ENCODE measurements around the gene WDR81. TPM values are rescaled to one million over a fixed set of nuclear protein-coding genes. Genes with fewer than 3 reads are reported as not detected.

Gene WDR81
- total and polyA plus RNA-seq, 5 donors from 2014 or later = 10.6 to 48.4 (median 11.2) TPM

DNA sequence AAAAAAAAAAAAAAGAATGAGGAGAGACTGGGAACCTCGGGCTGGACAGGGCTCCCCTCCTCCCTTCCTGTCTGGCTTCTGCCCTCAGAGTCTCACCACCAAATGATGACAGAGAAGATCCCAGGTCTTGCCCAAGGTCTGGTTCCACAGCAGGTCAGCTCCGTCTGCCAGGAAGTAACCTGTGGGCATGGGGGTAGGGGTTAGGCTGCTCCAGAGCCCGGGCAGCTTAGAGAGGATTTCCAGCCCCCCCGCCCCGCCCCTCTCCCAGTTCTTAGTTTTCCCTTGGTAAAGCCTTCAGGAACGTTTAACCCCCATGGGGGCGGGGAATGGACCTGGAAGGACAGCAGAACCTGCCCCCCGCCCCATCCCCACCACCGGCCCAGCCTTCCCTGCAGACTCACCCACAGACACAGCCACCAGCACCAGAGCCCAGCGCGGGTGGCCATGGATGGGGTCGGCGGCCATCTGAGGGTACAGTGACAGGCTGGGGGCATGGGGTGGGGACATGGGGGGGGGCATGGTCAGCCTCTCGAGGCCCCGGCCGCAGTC is 15.0 kb upstream of the WDR81 start:
- no peak overlapping the region for H3K4me3 ChIP-seq (ENCODE audit: low read depth, low read length)

GRCh38 chr17:1709971-1710806 is 14.3 kb upstream of the WDR81 start, which contains the start of gene TLCD2:
Gene TLCD2, minus strand, starts transcription at chr17:1710377. Its CDS starts 135 bp downstream, at chr17:1710242.
- Histone ChIP-seq H3K4me3 (ENCODE audit: low read depth, low read length) (no peak within 1 kb of the TSS), H3K27me3 (ENCODE audit: control insufficient read depth, insufficient read depth, low read length) (no peaks in the 10 kb centered on the region)

More for the DNA sequence above, 15.0 kb upstream of the WDR81 start:
- Histone ChIP-seq H3K27ac (ENCODE audit: insufficient read depth, low read length, poor library complexity, severe bottlenecking) (no peak overlapping the region), H3K4me1 (ENCODE audit: control insufficient read depth, insufficient read depth, low read length, poor library complexity, severe bottlenecking) (peaks cover 20% of the 10 kb centered on the region), H3K27me3 (ENCODE audit: control insufficient read depth, insufficient read depth, low read length) (no peaks in the 10 kb centered on the region), H3K9me3 (ENCODE audit: control insufficient read depth in 2 of 2, low read length in 2 of 2) (no peaks in the 10 kb centered on the region), H3K36me3 (ENCODE audit: control insufficient read depth, insufficient read depth, low read length) (no peaks in the 10 kb centered on the region)
- H3K4me3 Mint-ChIP-seq = no peak overlapping the region
- no peak overlapping the region for H3K27ac Mint-ChIP-seq
- peaks cover 0 to 2% (median 0%) of the 10 kb centered on the region in 7 donors for H3K9me3 Mint-ChIP-seq
- ATAC-seq (ENCODE audit: low read depth in 2 of 2) (peak in 1 of 2 donors; percentile 17), DNase-seq (no peak)
- peaks cover 0 to 30% (median 5%) of the 10 kb centered on the region in 4 donors for H3K4me1 Mint-ChIP-seq
- no peaks in the 10 kb centered on the region for H3K36me3 Mint-ChIP-seq
- peaks cover 52% of the 10 kb centered on the region for H3K27me3 Mint-ChIP-seq

DNA sequence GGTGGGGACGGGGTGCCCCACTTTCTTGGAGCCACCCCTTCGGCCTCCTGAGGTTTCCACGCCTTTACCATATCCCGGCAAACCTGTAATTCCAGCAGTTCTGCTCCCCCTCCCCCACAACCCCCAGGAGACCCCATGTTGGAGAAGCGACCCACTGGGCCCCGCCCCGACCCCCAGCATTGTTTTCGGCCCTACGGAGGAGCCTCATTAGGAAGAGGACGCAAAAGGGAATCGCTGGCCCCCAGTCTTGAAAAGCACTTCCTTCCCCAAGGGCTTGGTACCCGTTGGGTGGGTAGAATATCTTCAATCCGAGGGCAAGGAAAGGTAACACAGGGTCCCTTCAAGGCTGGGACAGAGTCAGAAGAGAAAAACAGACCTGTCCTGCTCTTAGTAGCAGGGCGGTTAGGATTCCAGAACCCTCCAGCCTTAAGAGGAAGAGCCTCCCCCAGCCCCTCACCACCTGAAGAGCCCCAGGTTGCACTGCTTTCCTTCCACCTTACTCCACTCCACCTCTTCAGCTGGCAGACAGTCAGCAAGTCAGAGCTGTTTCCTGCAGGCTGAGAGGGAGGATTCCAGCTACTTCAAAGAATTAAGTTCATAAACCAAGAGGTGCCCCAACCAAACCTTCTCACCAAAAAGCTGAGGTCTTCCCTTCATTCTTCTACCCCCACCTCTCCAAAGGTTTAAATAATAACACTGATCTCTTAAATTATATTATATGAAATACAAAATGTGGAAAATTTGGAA is 13.5 kb upstream of the WDR81 start:
- Mint-ChIP-seq H3K4me1 (peaks cover 0 to 34% (median 3%) of the 10 kb centered on the region in 4 donors), H3K27me3 (peaks cover 39% of the 10 kb centered on the region), H3K27ac (peak overlapping the region; percentile 25 to 47 (median 38)), H3K36me3 (no peaks in the 10 kb centered on the region), H3K4me3 (peak overlapping the region; percentile 64 to 83 (median 72)), H3K9me3 (no peaks in the 10 kb centered on the region)
- no peaks in the 10 kb centered on the region for H3K27me3 ChIP-seq (ENCODE audit: control insufficient read depth, insufficient read depth, low read length)
- H3K9me3 ChIP-seq (ENCODE audit: control insufficient read depth in 2 of 2, low read length in 2 of 2) = no peaks in the 10 kb centered on the region
- ATAC-seq (ENCODE audit: low read depth in 2 of 2) = no peak
- no peak overlapping the region for H3K27ac ChIP-seq (ENCODE audit: insufficient read depth, low read length, poor library complexity, severe bottlenecking)
- H3K36me3 ChIP-seq (ENCODE audit: control insufficient read depth, insufficient read depth, low read length) = no peaks in the 10 kb centered on the region
- H3K4me1 ChIP-seq (ENCODE audit: control insufficient read depth, insufficient read depth, low read length, poor library complexity, severe bottlenecking) = peaks cover 35% of the 10 kb centered on the region
- H3K4me3 ChIP-seq (ENCODE audit: low read depth, low read length) = no peak overlapping the region
- DNase-seq = no peak

More at GRCh38 chr17:1709971-1710806, 14.3 kb upstream of the WDR81 start, which contains the start of gene TLCD2:
- DNase-seq (no peak), ATAC-seq (ENCODE audit: low read depth in 2 of 2) (peak; percentile 9 to 16)
- peaks cover 27% of the 10 kb centered on the region for H3K4me1 ChIP-seq (ENCODE audit: control insufficient read depth, insufficient read depth, low read length, poor library complexity, severe bottlenecking)
- no peaks in the 10 kb centered on the region for H3K36me3 ChIP-seq (ENCODE audit: control insufficient read depth, insufficient read depth, low read length)
- Mint-ChIP-seq H3K36me3 (no peaks in the 10 kb centered on the region), H3K4me1 (peaks cover 0 to 32% (median 5%) of the 10 kb centered on the region in 4 donors), H3K27me3 (peaks cover 45% of the 10 kb centered on the region), H3K9me3 (peaks cover 0 to 2% (median 0%) of the 10 kb centered on the region in 7 donors), H3K27ac (peak within 1 kb of the TSS in 2 of 3 donors; percentile 25 to 38), H3K4me3 (peak within 1 kb of the TSS; percentile 64 to 83 (median 72))
- H3K27ac ChIP-seq (ENCODE audit: insufficient read depth, low read length, poor library complexity, severe bottlenecking) = no peak within 1 kb of the TSS
- H3K9me3 ChIP-seq (ENCODE audit: control insufficient read depth in 2 of 2, low read length in 2 of 2) = no peaks in the 10 kb centered on the region

DNA sequence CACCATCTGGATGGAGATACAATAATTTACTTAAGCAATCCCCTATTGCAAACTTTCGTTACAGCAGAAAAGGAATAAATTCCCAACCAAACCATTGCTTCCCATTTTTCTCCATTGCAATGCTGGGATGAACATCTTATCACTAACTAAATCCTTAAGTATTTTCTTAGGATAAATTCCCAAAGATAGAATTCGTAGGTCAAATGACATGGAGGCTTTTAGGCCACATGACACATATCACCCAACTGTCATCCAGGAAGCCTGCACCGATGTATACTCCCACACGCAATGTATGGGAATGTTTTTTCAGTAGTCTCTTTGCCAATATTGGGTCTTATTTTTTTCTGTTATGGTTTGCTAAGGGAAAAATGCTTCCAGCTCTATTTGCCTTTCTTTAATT is 12.7 kb upstream of the WDR81 start:
- Mint-ChIP-seq H3K27ac (peak overlapping the region in 1 of 3 donors; percentile 47), H3K4me3 (peak overlapping the region in 2 of 4 donors; percentile 64 to 83), H3K27me3 (peaks cover 37% of the 10 kb centered on the region), H3K36me3 (no peaks in the 10 kb centered on the region), H3K4me1 (peaks cover 0 to 38% (median 3%) of the 10 kb centered on the region in 4 donors), H3K9me3 (no peaks in the 10 kb centered on the region)
- DNase-seq (no peak), ATAC-seq (ENCODE audit: low read depth in 2 of 2) (no peak)
- Histone ChIP-seq H3K27ac (ENCODE audit: insufficient read depth, low read length, poor library complexity, severe bottlenecking) (no peak overlapping the region), H3K4me3 (ENCODE audit: low read depth, low read length) (no peak overlapping the region), H3K27me3 (ENCODE audit: control insufficient read depth, insufficient read depth, low read length) (no peaks in the 10 kb centered on the region), H3K36me3 (ENCODE audit: control insufficient read depth, insufficient read depth, low read length) (no peaks in the 10 kb centered on the region), H3K9me3 (ENCODE audit: control insufficient read depth in 2 of 2, low read length in 2 of 2) (no peaks in the 10 kb centered on the region), H3K4me1 (ENCODE audit: control insufficient read depth, insufficient read depth, low read length, poor library complexity, severe bottlenecking) (peaks cover 38% of the 10 kb centered on the region)

DNA sequence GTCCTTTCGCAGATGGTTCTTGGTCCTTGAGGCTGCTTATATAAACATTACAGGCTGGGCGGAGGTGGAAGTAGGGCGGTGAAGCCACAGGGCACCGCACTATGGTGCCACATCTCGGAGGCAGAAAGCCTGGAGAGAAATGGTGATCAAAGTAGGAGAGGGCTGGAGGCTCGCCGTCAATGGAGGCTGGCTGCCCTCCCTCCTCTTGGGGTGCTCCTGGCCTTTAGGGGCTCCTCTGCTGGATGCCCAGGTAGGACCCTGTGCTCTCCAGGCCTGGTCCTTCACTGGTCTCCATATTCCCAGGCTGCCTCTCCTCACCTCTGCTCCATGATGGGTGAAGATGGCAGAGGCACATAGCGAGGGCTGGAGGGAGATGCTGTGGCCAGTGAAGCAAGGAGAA is 12.2 kb upstream of the WDR81 start:
- peaks cover 38% of the 10 kb centered on the region for H3K27me3 Mint-ChIP-seq
- Histone ChIP-seq H3K36me3 (ENCODE audit: control insufficient read depth, insufficient read depth, low read length) (no peaks in the 10 kb centered on the region), H3K27me3 (ENCODE audit: control insufficient read depth, insufficient read depth, low read length) (no peaks in the 10 kb centered on the region), H3K9me3 (ENCODE audit: control insufficient read depth in 2 of 2, low read length in 2 of 2) (no peaks in the 10 kb centered on the region), H3K4me3 (ENCODE audit: low read depth, low read length) (no peak overlapping the region), H3K27ac (ENCODE audit: insufficient read depth, low read length, poor library complexity, severe bottlenecking) (no peak overlapping the region), H3K4me1 (ENCODE audit: control insufficient read depth, insufficient read depth, low read length, poor library complexity, severe bottlenecking) (peaks cover 43% of the 10 kb centered on the region)
- H3K36me3 Mint-ChIP-seq = no peaks in the 10 kb centered on the region
- peak overlapping the region in 1 of 3 donors; percentile 47 for H3K27ac Mint-ChIP-seq
- DNase-seq (no peak), ATAC-seq (ENCODE audit: low read depth in 2 of 2) (no peak)
- no peaks in the 10 kb centered on the region for H3K9me3 Mint-ChIP-seq
- peaks cover 0 to 41% (median 7%) of the 10 kb centered on the region in 4 donors for H3K4me1 Mint-ChIP-seq
- H3K4me3 Mint-ChIP-seq = peak overlapping the region in 2 of 4 donors; percentile 55 to 64

- DNase-seq = no peak
- H3K27me3 Mint-ChIP-seq = peaks cover 34% of the 10 kb centered on the region
- H3K4me1 Mint-ChIP-seq = peaks cover 0 to 48% (median 10%) of the 10 kb centered on the region in 4 donors
- Histone ChIP-seq H3K27ac (ENCODE audit: insufficient read depth, low read length, poor library complexity, severe bottlenecking) (no peak overlapping the region), H3K4me1 (ENCODE audit: control insufficient read depth, insufficient read depth, low read length, poor library complexity, severe bottlenecking) (peaks cover 51% of the 10 kb centered on the region), H3K9me3 (ENCODE audit: control insufficient read depth in 2 of 2, low read length in 2 of 2) (no peaks in the 10 kb centered on the region), H3K36me3 (ENCODE audit: control insufficient read depth, insufficient read depth, low read length) (no peaks in the 10 kb centered on the region), H3K4me3 (ENCODE audit: low read depth, low read length) (no peak overlapping the region), H3K27me3 (ENCODE audit: control insufficient read depth, insufficient read depth, low read length) (no peaks in the 10 kb centered on the region)
- ATAC-seq (ENCODE audit: low read depth in 2 of 2) = no peak
- no peaks in the 10 kb centered on the region for H3K36me3 Mint-ChIP-seq
- no peaks in the 10 kb centered on the region for H3K9me3 Mint-ChIP-seq
- no peak overlapping the region for H3K27ac Mint-ChIP-seq
- H3K4me3 Mint-ChIP-seq = peak overlapping the region; percentile 8 to 64 (median 26)
These were observed 11.2 kb upstream of the WDR81 start for GRCh38 chr17:1713160-1713877.

DNA sequence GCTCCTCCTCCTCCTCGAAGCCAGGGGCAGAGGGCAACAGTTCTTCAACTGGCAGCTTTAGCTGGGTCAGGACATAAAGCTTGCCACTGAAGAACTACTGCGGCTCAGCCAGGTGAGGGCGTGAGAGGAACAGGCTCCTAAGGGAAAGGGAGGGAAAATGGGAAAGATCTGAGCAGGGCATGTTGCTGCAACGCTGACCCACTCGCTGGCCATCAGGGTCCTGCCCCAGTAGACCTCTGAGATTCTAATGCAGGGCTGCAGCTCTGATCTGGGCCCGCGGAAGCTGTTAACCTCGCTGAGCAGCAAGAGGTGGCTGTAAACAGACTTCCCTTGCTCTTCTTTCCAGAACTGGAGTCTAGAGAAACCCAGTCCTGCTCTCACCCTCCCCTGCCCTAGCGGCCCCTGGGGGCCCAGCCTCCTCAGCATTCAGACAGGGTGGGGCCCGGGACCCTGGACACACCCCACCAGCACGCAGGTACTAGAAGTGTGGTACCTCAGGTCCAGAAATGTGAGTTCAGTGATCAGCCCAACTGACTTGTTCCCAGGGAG is 10.6 kb upstream of the WDR81 start:
- Mint-ChIP-seq H3K9me3 (no peaks in the 10 kb centered on the region), H3K4me3 (peak overlapping the region; percentile 53 to 91 (median 70)), H3K27me3 (peaks cover 27% of the 10 kb centered on the region), H3K4me1 (peaks cover 0 to 47% (median 10%) of the 10 kb centered on the region in 4 donors), H3K36me3 (no peaks in the 10 kb centered on the region), H3K27ac (peak overlapping the region in 1 of 3 donors; percentile 42)
- Histone ChIP-seq H3K4me1 (ENCODE audit: control insufficient read depth, insufficient read depth, low read length, poor library complexity, severe bottlenecking) (peaks cover 51% of the 10 kb centered on the region), H3K27me3 (ENCODE audit: control insufficient read depth, insufficient read depth, low read length) (no peaks in the 10 kb centered on the region), H3K27ac (ENCODE audit: insufficient read depth, low read length, poor library complexity, severe bottlenecking) (no peak overlapping the region), H3K36me3 (ENCODE audit: control insufficient read depth, insufficient read depth, low read length) (no peaks in the 10 kb centered on the region), H3K9me3 (ENCODE audit: control insufficient read depth in 2 of 2, low read length in 2 of 2) (no peaks in the 10 kb centered on the region), H3K4me3 (ENCODE audit: low read depth, low read length) (no peak overlapping the region)
- DNase-seq (no peak), ATAC-seq (ENCODE audit: low read depth in 2 of 2) (no peak)
